NCI-H2171 (cell line): ENCODE data around the gene MID1.

Experiments
- DNase-seq: peaks from one replicate; lab custom pipeline; 2025; lab: John Stamatoyannopoulos, UW

Gene MID1

GRCh38 chrX:10620121-10620699 lies at the start of gene MID1:
MID1 (minus strand) TSS chrX:10620585; CDS start chrX:10567547, 53,038 bp downstream.
- peak; percentile 56 for DNase-seq

DNA sequence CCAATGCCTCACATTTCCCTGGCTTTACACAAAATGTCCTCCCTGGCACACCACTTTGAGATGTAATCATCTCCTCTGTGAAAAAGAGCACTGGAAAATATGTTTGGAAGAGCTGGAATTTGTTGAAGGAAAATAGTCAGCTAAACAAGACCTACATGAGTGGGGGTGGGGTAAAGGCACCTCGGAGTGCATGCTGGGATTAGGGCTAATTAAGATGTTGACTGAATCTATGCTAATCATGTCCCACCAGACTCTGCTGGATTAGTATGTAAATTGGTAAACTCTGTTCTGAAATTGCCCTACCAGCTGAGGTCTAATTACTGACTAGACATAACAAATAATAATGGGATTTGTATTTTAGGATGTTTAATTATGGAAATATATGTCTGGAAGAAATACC lies 46.8 kb upstream of the MID1 start:
- DNase-seq = no peak

DNA sequence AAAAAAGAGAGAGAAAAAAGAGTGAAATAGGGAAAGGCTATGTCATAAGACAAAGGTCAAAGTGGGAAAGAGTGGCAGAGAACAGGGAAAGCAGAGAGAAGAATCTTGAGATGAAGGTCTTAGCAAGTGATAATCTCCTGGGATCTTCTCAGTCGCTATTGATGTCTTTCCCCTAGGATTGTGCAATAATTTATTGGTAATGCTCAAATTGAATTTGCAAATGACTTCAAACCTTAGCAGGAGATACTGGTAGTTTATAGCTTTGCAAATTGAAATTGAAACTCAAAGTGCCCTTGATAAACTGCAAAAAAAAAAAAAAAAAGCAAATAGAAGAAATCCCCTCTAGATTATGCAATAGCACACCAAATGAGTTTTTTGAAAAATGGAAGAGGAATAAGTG lies 45.7 kb upstream of the MID1 start:
- no peak for DNase-seq

DNA sequence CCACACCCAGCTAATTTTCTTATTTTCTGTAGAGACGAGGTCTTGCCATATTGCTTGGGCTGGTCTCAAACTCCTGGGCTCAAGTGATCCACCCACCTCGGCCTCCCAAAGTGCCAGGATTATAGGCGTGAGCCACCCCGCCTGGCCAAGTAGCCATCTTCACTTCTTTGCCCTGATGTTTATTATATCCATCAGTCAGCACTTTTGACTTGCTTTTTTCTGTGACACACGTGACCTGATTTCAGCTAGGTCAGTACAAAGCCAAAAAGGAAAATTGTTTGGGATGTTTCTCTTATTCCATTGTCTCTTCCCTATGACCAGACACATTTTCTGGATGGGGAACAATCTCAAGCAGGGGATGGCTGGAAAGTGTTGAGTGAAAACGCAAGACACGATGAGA lies 45.3 kb upstream of the MID1 start:
- DNase-seq = no peak

DNA sequence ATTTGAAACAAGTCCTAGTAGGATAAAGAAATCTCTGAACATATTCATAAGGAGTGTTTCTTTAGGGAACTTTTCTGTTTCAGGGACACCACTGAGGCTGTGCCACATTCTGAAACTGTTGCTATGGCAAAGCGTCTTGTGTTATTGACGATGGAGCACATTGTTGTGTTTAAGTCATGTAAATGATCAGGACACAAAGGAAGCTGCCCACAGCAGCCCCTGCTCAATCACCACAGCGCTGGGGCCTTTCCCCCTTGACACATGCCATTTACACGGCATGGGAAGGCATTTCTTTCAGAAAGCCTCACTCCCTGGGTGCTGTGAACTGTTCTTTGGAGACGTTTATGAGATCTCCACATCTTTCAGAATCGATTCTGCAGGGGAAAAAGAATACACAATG lies 39.8 kb upstream of the MID1 start:
- no peak for DNase-seq

- DNase-seq = peak; percentile 23
These were observed 35.8 kb upstream of the MID1 start for GRCh38 chrX:10656214-10656613.

- no peak for DNase-seq
These were observed 34.6 kb upstream of the MID1 start for GRCh38 chrX:10654960-10655359.

DNA sequence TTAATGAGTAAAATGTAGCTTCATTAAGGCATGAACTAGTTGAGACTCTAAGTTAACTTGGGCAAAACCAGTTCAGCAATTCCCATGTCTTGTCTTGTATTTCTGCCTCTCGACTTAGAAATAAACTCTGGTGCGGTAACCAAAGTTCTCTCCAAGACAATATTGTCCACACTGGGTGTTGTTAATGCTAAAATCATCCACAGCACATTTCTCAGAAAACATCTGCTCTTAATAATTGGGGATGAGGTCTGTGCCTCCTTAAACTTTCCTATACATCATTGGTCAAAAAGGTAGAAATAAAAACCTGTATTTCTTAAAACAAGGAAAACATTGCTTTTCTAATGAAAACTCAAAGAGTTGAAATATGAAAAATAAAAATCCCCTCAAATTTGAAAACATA lies 32.9 kb upstream of the MID1 start:
- DNase-seq = no peak

- DNase-seq = no peak
These were observed 28.9 kb upstream of the MID1 start for GRCh38 chrX:10649265-10649664.

- peak; percentile 7 for DNase-seq
These were observed 28.2 kb upstream of the MID1 start for GRCh38 chrX:10648614-10649013.

GRCh38 chrX:10636851-10637250 lies 16.5 kb upstream of the MID1 start:
- no peak for DNase-seq

DNA sequence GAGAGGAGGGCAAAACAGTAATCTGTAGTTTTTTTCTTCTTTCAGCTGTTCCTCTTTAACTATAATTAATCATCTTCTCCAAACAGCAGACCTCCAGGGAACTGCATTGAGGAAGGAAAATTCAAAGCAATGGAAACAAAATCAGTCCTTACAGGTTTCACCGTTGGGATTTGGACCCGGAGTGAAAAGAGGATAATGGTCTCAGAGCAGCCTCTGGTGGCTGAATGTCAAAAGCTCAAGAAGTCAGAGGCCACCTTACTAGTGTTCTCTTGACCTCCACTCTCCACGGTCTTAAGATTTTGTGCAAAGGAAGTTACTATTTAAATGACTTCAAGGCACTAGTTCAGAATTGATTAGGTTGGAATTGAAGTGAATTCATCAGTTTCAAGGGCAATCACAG lies 16.0 kb upstream of the MID1 start:
- peak; percentile 57 for DNase-seq

DNA sequence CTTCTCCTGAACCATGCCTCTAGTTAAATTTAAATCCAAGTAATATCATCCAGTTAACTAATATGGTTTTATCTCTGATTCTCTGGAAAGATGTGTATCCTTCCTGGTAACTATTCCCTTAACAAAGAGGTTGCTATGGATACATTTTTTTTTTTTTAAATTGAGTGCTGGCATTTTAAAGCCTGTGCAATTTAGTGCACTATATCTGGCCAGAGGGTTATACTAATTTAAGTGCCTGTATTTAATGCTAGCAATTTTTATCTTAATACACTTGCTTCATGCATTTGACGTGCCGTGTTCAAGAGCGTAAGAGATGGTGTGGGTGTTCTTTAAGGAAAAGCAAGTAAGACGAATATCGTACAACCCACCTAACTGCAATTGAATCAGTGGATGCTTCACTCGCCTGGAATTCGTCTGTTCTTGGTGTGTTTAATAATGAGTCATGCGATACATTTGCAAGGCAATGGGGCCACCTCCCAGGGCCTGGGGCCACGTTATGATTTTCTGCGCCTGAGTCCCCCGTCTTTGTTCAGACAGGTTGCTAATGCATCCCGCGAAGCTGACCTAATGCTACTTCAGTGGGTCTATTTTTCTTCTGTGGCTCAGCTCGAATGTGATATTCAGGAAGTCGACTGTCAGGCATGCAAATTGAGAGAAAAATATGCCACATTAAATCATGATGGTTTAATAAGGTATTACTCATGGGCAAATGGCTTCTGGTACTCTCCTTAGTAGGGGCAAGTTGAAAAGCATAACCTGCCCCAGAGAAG lies 14.2 kb upstream of the MID1 start:
- DNase-seq = no peak

DNA sequence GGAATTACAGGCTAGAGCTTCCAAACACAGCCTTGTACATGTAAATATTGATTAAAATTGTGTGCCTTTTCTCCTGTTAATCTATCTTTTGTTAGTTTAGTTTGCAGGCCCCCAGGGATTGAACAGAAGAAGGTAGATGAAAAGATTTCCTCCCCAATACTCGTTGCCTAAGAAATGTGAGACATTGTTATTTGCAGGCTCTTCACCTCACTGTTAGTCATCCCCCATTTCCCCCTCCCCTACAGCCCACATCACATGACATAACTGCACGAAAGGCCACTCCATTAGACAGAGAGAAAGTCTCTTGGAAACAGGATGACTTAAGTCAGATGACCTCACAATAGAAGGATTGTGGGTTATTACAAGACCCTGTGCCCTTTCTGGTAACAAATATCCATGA lies 13.3 kb upstream of the MID1 start:
- DNase-seq = peak; percentile 6

GRCh38 chrX:10631416-10632145 lies 11.2 kb upstream of the MID1 start:
- no peak for DNase-seq

DNA sequence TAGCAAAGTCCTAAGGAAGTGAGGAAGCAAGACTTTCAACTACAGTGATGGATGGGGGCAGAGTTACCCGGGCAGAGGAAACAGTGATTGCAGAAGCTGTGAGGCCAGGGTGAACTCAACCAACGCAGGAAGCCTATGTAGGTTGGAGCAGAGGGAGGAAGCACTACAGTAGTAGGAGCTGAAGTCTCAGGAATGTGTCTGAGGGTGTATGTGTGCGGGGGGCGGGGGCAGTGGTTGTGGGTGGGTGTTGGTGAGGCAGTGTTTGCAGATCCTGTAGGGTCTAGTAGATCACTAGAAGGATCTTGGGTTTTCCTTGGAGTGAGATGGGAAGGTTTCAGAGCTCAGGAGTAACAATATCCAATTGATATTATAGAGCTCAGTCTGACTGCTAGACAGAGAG lies 9.9 kb upstream of the MID1 start:
- no peak for DNase-seq

GRCh38 chrX:10629905-10630304 lies 9.5 kb upstream of the MID1 start:
- no peak for DNase-seq

DNA sequence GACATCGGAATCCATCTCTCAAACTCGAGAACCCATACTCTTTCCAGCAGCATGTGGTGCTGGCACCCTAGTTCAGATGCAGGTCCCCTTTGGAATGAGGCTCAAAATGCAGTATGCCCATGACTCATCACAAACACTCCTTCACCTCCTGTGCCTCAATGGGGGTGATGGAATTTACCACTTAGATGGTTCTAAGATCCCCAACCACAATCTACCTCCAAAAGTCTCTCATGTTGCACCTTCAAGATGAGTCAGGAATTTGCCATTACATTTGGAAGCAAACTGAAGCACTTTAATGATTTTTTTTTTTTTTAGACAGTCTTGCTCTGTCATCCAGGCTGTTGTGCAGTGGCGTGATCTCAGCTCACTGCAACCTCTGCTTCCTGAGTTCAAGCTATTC lies 8.5 kb upstream of the MID1 start:
- no peak for DNase-seq

- DNase-seq = no peak
These were observed 1.8 kb upstream of the MID1 start for GRCh38 chrX:10622197-10622596.

DNA sequence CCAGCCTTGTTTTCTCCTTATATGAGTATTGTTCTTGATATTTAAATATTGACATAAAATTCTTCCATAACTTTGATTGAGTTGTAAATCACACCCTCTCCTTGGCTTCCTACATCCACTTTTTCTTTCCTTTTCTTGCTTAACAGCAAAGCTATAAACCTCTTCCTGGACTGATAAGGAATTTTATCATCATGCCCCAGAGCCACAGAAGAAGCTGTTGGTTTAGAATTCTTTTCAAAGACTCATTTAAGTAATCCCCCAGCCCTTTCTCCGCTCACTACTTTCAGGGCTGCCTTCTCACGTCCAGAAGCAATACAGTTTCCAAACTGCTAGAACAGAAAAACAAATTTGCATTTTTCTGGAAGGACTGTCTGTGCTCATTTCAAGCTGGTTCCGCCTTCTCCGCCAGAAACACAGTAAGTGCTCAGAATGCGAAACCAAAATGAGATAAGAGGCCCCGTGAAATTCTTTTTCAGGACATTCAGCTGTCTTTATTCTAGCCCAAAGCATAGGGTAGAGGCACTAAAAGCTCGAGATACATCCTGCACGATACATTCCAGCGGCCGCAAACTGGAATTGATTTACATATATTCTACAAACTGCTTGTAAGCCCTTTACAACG lies 849 bp downstream of the MID1 start:
- no peak for DNase-seq

GRCh38 chrX:10618961-10619360 lies 1.4 kb downstream of the MID1 start:
- DNase-seq = no peak

DNA sequence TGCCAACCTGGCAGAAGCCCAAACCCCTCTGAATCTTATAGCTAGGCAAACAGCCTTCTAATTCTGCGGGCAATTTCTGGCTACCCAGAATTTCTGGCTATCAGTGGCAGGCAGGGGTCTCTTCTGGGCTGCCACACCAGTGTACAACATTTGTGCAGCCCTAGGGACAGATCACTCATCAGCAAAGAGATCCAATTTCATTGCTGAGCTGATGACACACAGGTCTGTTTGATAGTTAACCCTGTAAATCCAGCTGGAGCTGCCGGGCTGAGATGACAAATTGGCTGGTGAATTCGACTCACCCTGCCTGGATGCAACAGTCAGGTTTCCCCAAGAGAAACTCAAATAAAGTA lies 2.4 kb downstream of the MID1 start:
- DNase-seq = peak; percentile 48
